ACC112 (cell line): ENCODE results near the gene CNNM4.

ENCODE experiments used
- H2AFZ ChIP-seq: fragments of 200-600 bp; sonication (generic); one replicate; pipeline ENCODE4 v1.6.0; 2017; ENCODE audit warnings: antibody characterized with exemption, low read length; ENCODE audit not compliant: unreplicated experiment
- H3K27ac ChIP-seq: fragments of 200-600 bp; sonication (generic); 2 replicates; pipeline ENCODE4 v1.5.1; 2014; ENCODE audit warnings: low read depth, mild to moderate bottlenecking, antibody characterized with exemption, low read length, moderate library complexity
- H3K27me3 ChIP-seq: fragments of 200-600 bp; sonication (generic); 2 replicates; pipeline ENCODE4 v1.6.1; 2014; ENCODE audit warnings: mild to moderate bottlenecking, antibody characterized with exemption, low read length, moderate library complexity, mixed read lengths; ENCODE audit not compliant: insufficient read depth
- H3K36me3 ChIP-seq: fragments of 200-600 bp; sonication (generic); 2 replicates; pipeline ENCODE4 v1.6.1; 2016; ENCODE audit warnings: mild to moderate bottlenecking, antibody characterized with exemption, low read length, moderate library complexity, mixed read lengths; ENCODE audit not compliant: insufficient read depth
- H3K4me1 ChIP-seq: fragments of 200-600 bp; sonication (generic); one replicate; pipeline ENCODE4 v1.6.1; 2016; ENCODE audit warnings: low read length, mixed read lengths; ENCODE audit not compliant: insufficient read depth, unreplicated experiment, control insufficient read depth
- H3K4me3 ChIP-seq: fragments of 200-600 bp; sonication (generic); 2 replicates; pipeline ENCODE4 v1.5.1; 2014; ENCODE audit warnings: mild to moderate bottlenecking, low read depth, low read length
- H3K79me2 ChIP-seq: fragments of 200-600 bp; sonication (generic); one replicate; pipeline ENCODE4 v1.6.0; 2016; ENCODE audit warnings: low read length; ENCODE audit not compliant: control insufficient read depth, unreplicated experiment, insufficient read depth

Gene CNNM4

DNA sequence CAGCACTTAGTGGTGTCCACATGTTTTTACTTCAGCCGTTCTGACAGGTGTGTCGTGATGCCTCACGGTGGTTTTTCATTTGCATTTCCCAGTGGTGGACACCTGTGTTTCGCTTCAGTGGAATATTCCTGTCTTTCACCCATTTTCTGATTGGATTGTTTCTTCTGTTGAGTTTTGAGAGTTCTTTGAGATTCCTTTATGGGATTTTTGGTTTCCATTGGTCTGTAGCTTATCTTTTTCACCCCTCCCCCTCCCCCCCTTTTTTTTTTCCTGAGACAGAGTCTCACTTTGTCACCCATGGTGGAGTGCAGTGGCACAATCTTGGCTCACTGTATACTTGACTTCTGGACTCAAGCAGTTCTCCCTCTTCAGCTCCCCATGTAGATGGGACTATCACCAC lies 75.1 kb downstream of the CNNM4 start:
- Histone ChIP-seq H3K36me3 (no peaks in the 10 kb centered on the region), H3K27ac (no peak overlapping the region), H3K4me1 (no peaks in the 10 kb centered on the region), H3K4me3 (no peak overlapping the region), H2AFZ (no peak overlapping the region), H3K27me3 (no peaks in the 10 kb centered on the region), H3K79me2 (no peaks in the 10 kb centered on the region)

- H3K27me3 ChIP-seq: no peaks in the 10 kb centered on the region
- no peak overlapping the region for H3K4me3 ChIP-seq
- no peaks in the 10 kb centered on the region for H3K36me3 ChIP-seq
- H3K79me2 ChIP-seq: no peaks in the 10 kb centered on the region
- no peak overlapping the region for H2AFZ ChIP-seq
- H3K4me1 ChIP-seq: no peaks in the 10 kb centered on the region
- no peak overlapping the region for H3K27ac ChIP-seq
Observed at GRCh38 chr2:96837575-96837974, 76.9 kb downstream of the CNNM4 start.

- no peak overlapping the region for H2AFZ ChIP-seq
Observed at GRCh38 chr2:96838345-96839292, 77.9 kb downstream of the CNNM4 start.

GRCh38 chr2:96839293-96839874 lies 78.7 kb downstream of the CNNM4 start:
- H3K79me2 ChIP-seq: no peaks in the 10 kb centered on the region
- H3K4me1 ChIP-seq: no peaks in the 10 kb centered on the region
- H3K27me3 ChIP-seq: no peaks in the 10 kb centered on the region
- H3K27ac ChIP-seq: no peak overlapping the region
- no peak overlapping the region for H3K4me3 ChIP-seq
- H3K36me3 ChIP-seq: no peaks in the 10 kb centered on the region
- H2AFZ ChIP-seq: no peak overlapping the region

More at GRCh38 chr2:96838345-96839292, 77.9 kb downstream of the CNNM4 start:
- no peaks in the 10 kb centered on the region for H3K36me3 ChIP-seq
- H3K4me3 ChIP-seq: no peak overlapping the region
- no peaks in the 10 kb centered on the region for H3K79me2 ChIP-seq
- H3K27ac ChIP-seq: no peak overlapping the region
- no peaks in the 10 kb centered on the region for H3K4me1 ChIP-seq
- H3K27me3 ChIP-seq: no peaks in the 10 kb centered on the region

DNA sequence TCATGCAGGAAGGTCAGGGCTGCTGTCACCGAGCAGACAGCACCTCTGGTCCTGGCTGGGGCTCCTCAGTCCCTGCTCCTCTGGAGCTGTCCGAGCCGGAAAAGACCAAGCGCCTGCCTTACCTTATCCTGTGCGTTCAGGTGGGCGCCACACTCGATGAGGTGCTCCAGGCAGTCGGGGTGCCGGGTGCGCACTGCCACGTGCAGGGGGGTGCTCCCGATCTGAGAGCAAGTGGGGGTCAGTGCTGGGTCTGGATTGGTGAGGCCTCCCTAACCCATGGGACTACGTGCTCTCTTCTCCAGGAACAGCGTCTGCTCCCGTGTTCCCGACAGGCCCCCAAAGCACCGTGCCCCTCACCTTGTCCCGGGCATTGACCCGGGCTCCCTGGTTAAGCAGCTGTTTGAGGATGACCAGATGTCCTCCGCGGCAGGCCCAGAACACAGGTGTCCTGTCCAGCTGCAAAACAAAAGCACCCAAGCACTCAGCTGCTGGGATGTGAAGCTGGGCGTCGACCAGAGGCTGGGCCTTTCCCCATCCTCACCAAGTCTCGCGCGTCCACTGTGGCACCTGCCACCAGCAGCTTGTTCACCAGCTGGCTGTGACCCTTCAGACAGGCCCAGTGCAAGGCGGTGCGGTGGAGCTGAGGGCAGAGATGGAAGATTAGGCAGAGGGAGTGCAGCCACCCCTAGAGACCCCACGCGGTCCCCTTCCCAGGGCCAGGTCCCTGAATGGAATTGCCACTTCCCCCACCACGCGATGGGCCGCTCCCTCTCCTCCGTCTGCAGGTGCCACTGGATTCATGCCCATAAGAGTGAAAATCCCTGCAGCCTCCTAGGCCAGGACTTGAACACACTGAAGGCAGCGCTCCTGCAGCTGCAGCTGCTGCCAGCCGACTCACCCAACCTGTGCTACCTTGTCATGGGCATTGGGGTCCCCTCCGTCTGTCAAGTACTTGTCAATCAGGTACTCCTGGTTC lies 79.5 kb downstream of the CNNM4 start:
- Histone ChIP-seq H3K4me3 (no peak overlapping the region), H3K27ac (no peak overlapping the region), H3K79me2 (no peaks in the 10 kb centered on the region), H2AFZ (no peak overlapping the region), H3K36me3 (no peaks in the 10 kb centered on the region), H3K27me3 (no peaks in the 10 kb centered on the region), H3K4me1 (no peaks in the 10 kb centered on the region)

GRCh38 chr2:96841701-96842495 lies 81.2 kb downstream of the CNNM4 start:
- H2AFZ ChIP-seq: no peak overlapping the region
- H3K79me2 ChIP-seq: no peaks in the 10 kb centered on the region
- H3K27me3 ChIP-seq: no peaks in the 10 kb centered on the region
- no peaks in the 10 kb centered on the region for H3K36me3 ChIP-seq
- no peak overlapping the region for H3K27ac ChIP-seq
- no peaks in the 10 kb centered on the region for H3K4me1 ChIP-seq
- H3K4me3 ChIP-seq: no peak overlapping the region

DNA sequence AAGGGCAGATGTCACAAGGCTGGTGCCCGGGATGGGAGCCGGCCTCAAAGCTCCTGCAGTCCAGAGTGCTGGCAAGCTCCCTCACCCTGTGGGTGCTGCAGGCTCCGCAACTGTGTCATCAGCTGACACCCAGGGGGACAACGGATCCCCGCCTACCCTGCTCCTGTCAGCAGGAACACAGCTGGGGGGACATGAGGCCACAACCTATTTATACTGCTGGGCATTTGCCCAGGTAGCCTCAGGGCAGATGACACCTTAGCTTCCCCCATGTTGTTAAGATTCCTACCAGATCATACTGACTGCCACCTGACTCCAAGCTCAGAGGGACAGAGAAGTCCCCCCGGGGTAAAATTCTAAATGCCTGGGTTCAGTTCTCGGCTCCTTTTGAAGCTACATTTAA lies 81.9 kb downstream of the CNNM4 start:
- H3K4me3 ChIP-seq: no peak overlapping the region
- H3K4me1 ChIP-seq: no peaks in the 10 kb centered on the region
- H3K27me3 ChIP-seq: no peaks in the 10 kb centered on the region
- no peak overlapping the region for H2AFZ ChIP-seq
- H3K36me3 ChIP-seq: no peaks in the 10 kb centered on the region
- no peaks in the 10 kb centered on the region for H3K79me2 ChIP-seq
- H3K27ac ChIP-seq: no peak overlapping the region

- Histone ChIP-seq H3K4me1 (no peaks in the 10 kb centered on the region), H3K4me3 (no peak within 1 kb of the TSS), H3K27ac (no peak within 1 kb of the TSS), H3K36me3 (no peaks in the 10 kb centered on the region), H2AFZ (no peak within 1 kb of the TSS), H3K79me2 (no peaks in the 10 kb centered on the region), H3K27me3 (no peaks in the 10 kb centered on the region)
Observed at GRCh38 chr2:96843538-96844268, 83.0 kb downstream of the CNNM4 start, which contains the start of gene ANKRD23. TSS of gene ANKRD23 (minus strand) at chr2:96844021. CDS start at chr2:96843992, 29 bp downstream.

DNA sequence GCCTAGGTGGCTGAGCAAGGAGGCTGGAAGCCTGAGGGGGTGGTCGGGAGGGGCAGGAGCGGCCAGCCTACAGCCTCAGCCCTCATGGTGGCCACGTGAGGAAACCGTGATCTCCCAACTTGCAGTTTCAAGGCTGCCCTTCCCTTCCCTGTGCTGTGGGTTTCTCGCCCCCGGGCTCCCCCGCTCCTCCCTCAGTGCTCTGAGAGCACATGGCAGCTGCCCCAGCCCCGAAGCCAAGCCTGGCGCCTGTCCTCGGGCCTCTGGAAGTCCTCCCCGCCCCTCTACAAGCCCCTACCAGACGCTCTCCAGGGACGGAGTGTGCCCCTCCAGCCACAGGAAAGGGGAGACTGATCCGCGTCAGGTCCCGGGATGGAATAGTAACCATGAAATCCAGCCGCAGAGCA lies 83.7 kb downstream of the CNNM4 start:
- Histone ChIP-seq H3K79me2 (no peaks in the 10 kb centered on the region), H3K4me1 (no peaks in the 10 kb centered on the region), H3K27me3 (no peaks in the 10 kb centered on the region), H3K36me3 (no peaks in the 10 kb centered on the region), H3K27ac (no peak overlapping the region), H2AFZ (no peak overlapping the region), H3K4me3 (no peak overlapping the region)
